ENCODE measurements around the gene MDK. TPM values are rescaled to one million over a fixed set of nuclear protein-coding genes. Genes with fewer than 3 reads are reported as not detected.

The MDK gene
- 23.2 TPM for polyA plus RNA-seq (2012; ENCODE audit: insufficient read depth, insufficient read length)

- DNase-seq (ENCODE audit: low read depth, low spot score) = no peak
- no peak within 1 kb of the TSS; the same call in 1 of the 2 replicates for H3K4me3 ChIP-seq (ENCODE audit: low read length)
Observed at GRCh38 chr11:46381048-46381818, at the start of gene MDK. Gene MDK, plus strand, starts transcription at chr11:46381669. Its CDS starts 389 bp downstream, at chr11:46382058.

GRCh38 chr11:46332093-46332567 is 49.3 kb upstream of the MDK start:
- no peak for DNase-seq (ENCODE audit: low read depth, low spot score)
- peak overlapping the region; percentile 41 for H3K4me3 ChIP-seq (ENCODE audit: low read length)

- DNase-seq (ENCODE audit: low read depth, low spot score) = no peak
- peak overlapping the region; percentile 41 for H3K4me3 ChIP-seq (ENCODE audit: low read length)
Observed at GRCh38 chr11:46332568-46333393, 48.7 kb upstream of the MDK start.

- H3K4me3 ChIP-seq (ENCODE audit: low read length) = peak overlapping the region; percentile 41
- no peak for DNase-seq (ENCODE audit: low read depth, low spot score)
Observed at GRCh38 chr11:46333394-46333947, 48.0 kb upstream of the MDK start.

- no peak overlapping the region for H3K4me3 ChIP-seq (ENCODE audit: low read length)
- no peak for DNase-seq (ENCODE audit: low read depth, low spot score)
Observed at GRCh38 chr11:46334211-46334610, 47.3 kb upstream of the MDK start.

- DNase-seq (ENCODE audit: low read depth, low spot score) = no peak
- H3K4me3 ChIP-seq (ENCODE audit: low read length) = no peak overlapping the region
Observed at GRCh38 chr11:46335271-46335670, 46.2 kb upstream of the MDK start.

- no peak overlapping the region for H3K4me3 ChIP-seq (ENCODE audit: low read length)
- no peak for DNase-seq (ENCODE audit: low read depth, low spot score)
Observed at GRCh38 chr11:46335890-46336562, 45.4 kb upstream of the MDK start.

- no peak overlapping the region for H3K4me3 ChIP-seq (ENCODE audit: low read length)
- peak; percentile 76 for DNase-seq (ENCODE audit: low read depth, low spot score)
Observed at GRCh38 chr11:46336563-46337180, 44.8 kb upstream of the MDK start.

GRCh38 chr11:46337626-46338345 is 43.7 kb upstream of the MDK start:
- H3K4me3 ChIP-seq (ENCODE audit: low read length) = no peak overlapping the region
- no peak for DNase-seq (ENCODE audit: low read depth, low spot score)

- DNase-seq (ENCODE audit: low read depth, low spot score) = no peak
- H3K4me3 ChIP-seq (ENCODE audit: low read length) = no peak overlapping the region
Observed at GRCh38 chr11:46338636-46338987, 42.9 kb upstream of the MDK start.

- no peak for DNase-seq (ENCODE audit: low read depth, low spot score)
Observed at GRCh38 chr11:46338988-46339666, 42.3 kb upstream of the MDK start.

GRCh38 chr11:46339816-46340215 is 41.7 kb upstream of the MDK start:
- H3K4me3 ChIP-seq (ENCODE audit: low read length) = no peak overlapping the region
- DNase-seq (ENCODE audit: low read depth, low spot score) = no peak

More at GRCh38 chr11:46338988-46339666, 42.3 kb upstream of the MDK start:
- H3K4me3 ChIP-seq (ENCODE audit: low read length) = no peak overlapping the region

GRCh38 chr11:46341454-46341853 is 40.0 kb upstream of the MDK start:
- no peak for DNase-seq (ENCODE audit: low read depth, low spot score)
- H3K4me3 ChIP-seq (ENCODE audit: low read length) = no peak overlapping the region

- peak; percentile 83 for DNase-seq (ENCODE audit: low read depth, low spot score)
- peak overlapping the region; percentile 18 for H3K4me3 ChIP-seq (ENCODE audit: low read length)
Observed at GRCh38 chr11:46342239-46342638, 39.2 kb upstream of the MDK start.

GRCh38 chr11:46343520-46343919 is 37.9 kb upstream of the MDK start:
- no peak overlapping the region for H3K4me3 ChIP-seq (ENCODE audit: low read length)
- DNase-seq (ENCODE audit: low read depth, low spot score) = no peak

GRCh38 chr11:46345131-46345597 is 36.3 kb upstream of the MDK start:
- no peak overlapping the region for H3K4me3 ChIP-seq (ENCODE audit: low read length)
- DNase-seq (ENCODE audit: low read depth, low spot score) = no peak

- DNase-seq (ENCODE audit: low read depth, low spot score) = no peak
- H3K4me3 ChIP-seq (ENCODE audit: low read length) = no peak overlapping the region
Observed at GRCh38 chr11:46345881-46346484, 35.5 kb upstream of the MDK start.
